GM23338 (cell line): Measurements from ENCODE around the gene CRPPA.

Experiments used
- CREB1 ChIP-seq: fragments of 250-450 bp; sonication (Bioruptor Pico); IDR thresholded peaks from 2 replicates; pipeline ENCODE4 v1.5.0; 2020; ENCODE audit warnings: low read depth, mild to moderate bottlenecking, moderate library complexity
- CTCF ChIP-seq, 2 experiments: fragments of 200-600 bp in 1 of 2; sonication (generic) in 1 of 2; conservative IDR thresholded peaks; 2 replicates each; pipeline versions ENCODE4 v1.5.1 to v1.6.1; 2016 to 2017; ENCODE audit warnings: antibody characterized with exemption in 2 of 2, low read depth in 2 of 2, mild to moderate bottlenecking in 2 of 2, moderate library complexity in 1 of 2
- EZH2 ChIP-seq: fragments of 200-600 bp; sonication (generic); IDR thresholded peaks from one replicate; pipeline ENCODE4 v1.8.0; 2017; ENCODE audit warnings: antibody characterized with exemption, mild to moderate bottlenecking, low read depth; ENCODE audit not compliant: unreplicated experiment
- EZH2phosphoT487 ChIP-seq: fragments of 200-600 bp; sonication (generic); IDR thresholded peaks from one replicate; pipeline ENCODE4 v1.8.1; 2018; ENCODE audit warnings: antibody characterized with exemption; ENCODE audit not compliant: unreplicated experiment
- JUNB ChIP-seq: IDR thresholded peaks from one replicate; pipeline ENCODE4 v1.6.1; 2016; ENCODE audit warnings: antibody characterized with exemption; ENCODE audit not compliant: unreplicated experiment
- NANOG ChIP-seq: IDR thresholded peaks from 2 replicates; pipeline ENCODE4 v1.6.1; 2016; ENCODE audit warnings: antibody characterized with exemption, borderline replicate concordance
- POLR2AphosphoS5 ChIP-seq: IDR thresholded peaks from 2 replicates; pipeline ENCODE4 v1.6.1; 2016; ENCODE audit warnings: antibody characterized with exemption, low read depth
- REST ChIP-seq: IDR thresholded peaks from one replicate; pipeline ENCODE4 v1.6.1; 2018; ENCODE audit warnings: antibody characterized with exemption; ENCODE audit not compliant: unreplicated experiment
- STAT1 ChIP-seq: IDR thresholded peaks from one replicate; pipeline ENCODE4 v1.6.1; 2016; ENCODE audit warnings: antibody characterized with exemption; ENCODE audit not compliant: unreplicated experiment
- ZNF114 ChIP-seq: fragments of 250-450 bp; sonication (Bioruptor Pico); IDR thresholded peaks from 2 replicates; pipeline ENCODE4 v1.5.0; 2020; ENCODE audit warnings: mild to moderate bottlenecking, moderate library complexity
- ZNF462 ChIP-seq: fragments of 250-450 bp; sonication (Bioruptor Pico); IDR thresholded peaks from 2 replicates; pipeline ENCODE4 v1.5.0; 2020; ENCODE audit warnings: mild to moderate bottlenecking, moderate library complexity

GRCh38 chr7:16430133-16430532, 8.8 kb upstream of the CRPPA start:
- no peak for TF ChIP-seq CTCF (conservative IDR thresholded peaks at IDR 0.05; ENCODE audit: low read depth in 2 of 2)
- no peak for TF ChIP-seq POLR2AphosphoS5
- no peak for TF ChIP-seq ZNF114
- TF ChIP-seq CREB1 (CRISPR knock-in tag) = no peak
- TF ChIP-seq EZH2 = no peak
- no peak for TF ChIP-seq REST
- TF ChIP-seq EZH2phosphoT487 = no peak
- no peak for TF ChIP-seq JUNB
- TF ChIP-seq ZNF462 (CRISPR knock-in tag) = no peak
- no peak for TF ChIP-seq NANOG
- TF ChIP-seq STAT1 = no peak
